ENCODE results near the gene STAB2. TPM values are rescaled to one million over a fixed set of nuclear protein-coding genes. Genes with fewer than 3 reads are reported as not detected.

STAB2 gene
- total and polyA plus RNA-seq, 2 of the 8 experiments (the other 6 are each of a cell fraction or from before 2014, with no cell fraction given): not detected

GRCh38 chr12:103580026-103580425 lies 7.0 kb upstream of the STAB2 start:
- TF ChIP-seq NANOG (IDR thresholded peaks at IDR 0.05; ENCODE audit: insufficient read depth, low read depth, low read length, poor library complexity, severe bottlenecking) (no peak), BRCA1 (IDR thresholded peaks at IDR 0.05; ENCODE audit: low read depth, low read length) (no peak), RXRA (IDR thresholded peaks at IDR 0.05; ENCODE audit: insufficient read depth, low read depth, low read length) (no peak), TBP (IDR thresholded peaks at IDR 0.05; ENCODE audit: low read depth, low read length) (no peak), CBX8 (IDR thresholded peaks at IDR 0.05; ENCODE audit: borderline replicate concordance, low read depth, low read length) (no peak), PHF8 (conservative IDR thresholded peaks at IDR 0.05; ENCODE audit: low read depth, low read length) (no peak)

More at GRCh38 chr12:103580026-103580425, 7.0 kb upstream of the STAB2 start:
- Histone ChIP-seq H4K20me1 (replicated peaks in 1 of 2; ENCODE audit: control insufficient read depth in 1 of 2, insufficient read depth in 2 of 2, low read length in 2 of 2) (no peaks in the 10 kb centered on the region), H3K56ac (replicated peaks; ENCODE audit: insufficient read length, low read depth, low read length) (no peak overlapping the region), H3K79me1 (ENCODE audit: low read depth, low read length) (no peaks in the 10 kb centered on the region), H2BK15ac (ENCODE audit: low read length) (no peak overlapping the region), H2BK20ac (ENCODE audit: low read length) (no peak overlapping the region), H3K4me1 (replicated peaks in 1 of 4; ENCODE audit: control insufficient read depth in 3 of 4, insufficient read depth in 4 of 4, low read length in 3 of 4) (no peaks in the 10 kb centered on the region), H3K9me3 (ENCODE audit: insufficient read depth in 2 of 2, low read depth in 1 of 2, low read length in 1 of 2) (no peaks in the 10 kb centered on the region), H3K14ac (ENCODE audit: insufficient read length) (no peak overlapping the region), H3K36me3 (ENCODE audit: control insufficient read depth in 2 of 4, insufficient read depth in 4 of 4, low read length in 3 of 4) (no peaks in the 10 kb centered on the region), H3K4me3 (ENCODE audit: extremely low read depth in 1 of 4, insufficient read depth in 2 of 4, low read depth in 3 of 4, low read length in 4 of 4) (no peak overlapping the region), H3K4ac (replicated peaks; ENCODE audit: insufficient read length, low read depth, low read length) (no peak overlapping the region), H2BK120ac (replicated peaks; ENCODE audit: low read depth, low read length) (no peak overlapping the region), H3K9ac (replicated peaks in 1 of 4; ENCODE audit: extremely low read depth in 1 of 4, low read depth in 3 of 4, low read length in 3 of 4) (no peak overlapping the region), H3K79me2 (ENCODE audit: control insufficient read depth in 1 of 2, insufficient read depth in 2 of 2, low read length in 2 of 2) (no peaks in the 10 kb centered on the region), H4K8ac (ENCODE audit: extremely low read depth, insufficient read depth, low read length) (no peak overlapping the region), H2AK5ac (ENCODE audit: low read depth, low read length) (no peak overlapping the region), H2BK5ac (ENCODE audit: low read depth, low read length) (no peak overlapping the region), H4K5ac (ENCODE audit: insufficient read length, low read depth, low read length) (no peak overlapping the region), H4K91ac (replicated peaks; ENCODE audit: insufficient read length, low read length) (no peak overlapping the region), H2BK12ac (ENCODE audit: low read depth, low read length) (no peak overlapping the region), H3K27ac (ENCODE audit: low read depth, low read length) (no peak overlapping the region), H3K23me2 (ENCODE audit: low read depth, low read length) (no peaks in the 10 kb centered on the region), H3K23ac (ENCODE audit: insufficient read length) (no peak overlapping the region), H2AFZ (ENCODE audit: low read length) (no peak overlapping the region), H3K27me3 (replicated peaks in 1 of 4; ENCODE audit: control insufficient read depth in 3 of 4, extremely low read depth in 1 of 4, insufficient read depth in 3 of 4, low read length in 3 of 4) (no peaks in the 10 kb centered on the region), H3K4me2 (ENCODE audit: insufficient read depth in 1 of 2, low read depth in 2 of 2, low read length in 2 of 2) (no peak overlapping the region), H3K18ac (ENCODE audit: extremely low read depth, low read length) (no peak overlapping the region)
- ChIA-PET POLR2A (ENCODE audit: partially characterized antibody) (no interaction called here), CTCF (ENCODE audit: partially characterized antibody) (interaction anchor here (1.2 kb wide), 1 partner anchor 52 kb away, joined by 3 read pairs; no protein-coding TSS in a partner anchor)
- FAIRE-seq (no peak), DNase-seq (ENCODE audit: low read depth in 1 of 2, low spot score in 2 of 2) (no peak)
- WGBS, 2 experiments (ENCODE audit: extremely low coverage in 1 of 2, insufficient coverage in 1 of 2, insufficient read length in 1 of 2, insufficient replicate concordance in 2 of 2, low coverage in 1 of 2, low lambda C conversion rate in 2 of 2, missing lambda C conversion rate in 1 of 2): 75% methylated on average over 1 of the region's 1 CpG; no CpG with 5 or more reads in 1 of the 2 experiments
